ENCODE measurements around the gene MYOT. TPM values are rescaled to one million over a fixed set of nuclear protein-coding genes. Genes with fewer than 3 reads are reported as not detected.

Gene MYOT
- total and polyA plus RNA-seq, 7 donors = 3.2 to 40.0 (median 20.7) TPM

GRCh38 chr5:137825165-137825564, 42.5 kb upstream of the MYOT start:
- Histone ChIP-seq H3K4me1 (peaks cover 0 to 14% (median 0%) of the 10 kb centered on the region in 4 donors), H3K9me3 (no peaks in the 10 kb centered on the region), H3K36me3 (no peaks in the 10 kb centered on the region), H3K27me3 (no peaks in the 10 kb centered on the region), H3K27ac (no peak overlapping the region), H3K4me3 (no peak overlapping the region)
- TF ChIP-seq, protein P1, sequence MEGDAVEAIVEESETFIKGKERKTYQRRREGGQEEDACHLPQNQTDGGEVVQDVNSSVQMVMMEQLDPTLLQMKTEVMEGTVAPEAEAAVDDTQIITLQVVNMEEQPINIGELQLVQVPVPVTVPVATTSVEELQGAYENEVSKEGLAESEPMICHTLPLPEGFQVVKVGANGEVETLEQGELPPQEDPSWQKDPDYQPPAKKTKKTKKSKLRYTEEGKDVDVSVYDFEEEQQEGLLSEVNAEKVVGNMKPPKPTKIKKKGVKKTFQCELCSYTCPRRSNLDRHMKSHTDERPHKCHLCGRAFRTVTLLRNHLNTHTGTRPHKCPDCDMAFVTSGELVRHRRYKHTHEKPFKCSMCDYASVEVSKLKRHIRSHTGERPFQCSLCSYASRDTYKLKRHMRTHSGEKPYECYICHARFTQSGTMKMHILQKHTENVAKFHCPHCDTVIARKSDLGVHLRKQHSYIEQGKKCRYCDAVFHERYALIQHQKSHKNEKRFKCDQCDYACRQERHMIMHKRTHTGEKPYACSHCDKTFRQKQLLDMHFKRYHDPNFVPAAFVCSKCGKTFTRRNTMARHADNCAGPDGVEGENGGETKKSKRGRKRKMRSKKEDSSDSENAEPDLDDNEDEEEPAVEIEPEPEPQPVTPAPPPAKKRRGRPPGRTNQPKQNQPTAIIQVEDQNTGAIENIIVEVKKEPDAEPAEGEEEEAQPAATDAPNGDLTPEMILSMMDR (IDR thresholded peaks at IDR 0.05) = no peak
- TF ChIP-seq POLR2AphosphoS5 (IDR thresholded peaks at IDR 0.05) = no peak
- TF ChIP-seq POLR2A (IDR thresholded peaks at IDR 0.05) = no peak
- no peak for TF ChIP-seq EP300 (IDR thresholded peaks at IDR 0.05)
- no peak for DNase-seq
- WGBS, 2 donors = 79 to 84% methylated on average over 1 of the region's 1 CpG
- intact Hi-C loops (cut with DNase I) = no loop called here

- Histone ChIP-seq H3K4me1 (peaks cover 0 to 22% (median 0%) of the 10 kb centered on the region in 4 donors), H3K36me3 (no peaks in the 10 kb centered on the region), H3K9me3 (no peaks in the 10 kb centered on the region), H3K27ac (no peak overlapping the region), H3K4me3 (no peak overlapping the region), H3K27me3 (no peaks in the 10 kb centered on the region)
- intact Hi-C loops (cut with DNase I) = no loop called here
- TF ChIP-seq POLR2A (IDR thresholded peaks at IDR 0.05) (no peak), EP300 (IDR thresholded peaks at IDR 0.05) (no peak), POLR2AphosphoS5 (IDR thresholded peaks at IDR 0.05) (no peak)
- TF ChIP-seq, protein P1 (IDR thresholded peaks at IDR 0.05) = no peak
- DNase-seq = no peak
These were observed 41.6 kb upstream of the MYOT start for GRCh38 chr5:137826067-137826466.

DNA sequence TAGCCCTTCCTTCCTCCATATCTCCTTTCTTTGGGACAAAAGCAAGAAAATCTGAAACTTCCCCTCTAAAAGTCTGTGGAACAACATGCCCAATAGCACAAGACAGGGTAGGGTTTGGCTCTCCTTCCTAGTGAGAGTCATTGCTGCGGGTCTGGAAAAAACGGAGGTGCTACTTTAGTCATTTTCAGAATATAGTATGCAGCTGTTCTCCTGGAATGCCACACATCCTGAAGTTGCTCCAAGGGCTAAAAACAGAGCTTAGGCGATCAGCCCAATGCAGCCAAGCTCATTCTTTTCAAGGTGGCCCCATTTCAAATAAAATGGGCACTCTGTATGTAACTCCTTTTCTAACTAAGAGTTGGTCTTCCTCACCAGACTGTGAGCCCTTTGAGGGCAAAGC, 39.5 kb upstream of the MYOT start:
- Histone ChIP-seq H3K4me3 (no peak overlapping the region), H3K27ac (peak overlapping the region in 1 of 4 donors; percentile 7), H3K4me1 (peaks cover 0 to 41% (median 6%) of the 10 kb centered on the region in 4 donors), H3K27me3 (no peaks in the 10 kb centered on the region), H3K9me3 (no peaks in the 10 kb centered on the region), H3K36me3 (no peaks in the 10 kb centered on the region)
- DNase-seq = no peak
- intact Hi-C loops (cut with DNase I) = no loop called here
- WGBS, 2 donors = 92% methylated on average over 3 of the region's 3 CpGs
- TF ChIP-seq POLR2A (IDR thresholded peaks at IDR 0.05) = no peak
- no peak for TF ChIP-seq EP300 (IDR thresholded peaks at IDR 0.05)
- TF ChIP-seq, protein P1 (IDR thresholded peaks at IDR 0.05) = no peak
- TF ChIP-seq POLR2AphosphoS5 (IDR thresholded peaks at IDR 0.05) = no peak

GRCh38 chr5:137828664-137829063, 39.0 kb upstream of the MYOT start:
- DNase-seq = no peak
- H3K36me3 ChIP-seq = no peaks in the 10 kb centered on the region
- no peaks in the 10 kb centered on the region for H3K27me3 ChIP-seq
- peak overlapping the region in 1 of 4 donors; percentile 7 for H3K27ac ChIP-seq
- WGBS, 2 donors = 96% methylated on average over 1 of the region's 1 CpG
- TF ChIP-seq, protein P1 (IDR thresholded peaks at IDR 0.05) = no peak
- no peak for TF ChIP-seq POLR2AphosphoS5 (IDR thresholded peaks at IDR 0.05)
- H3K4me3 ChIP-seq = no peak overlapping the region
- H3K9me3 ChIP-seq = no peaks in the 10 kb centered on the region
- intact Hi-C loops (cut with DNase I) = no loop called here
- peaks cover 0 to 46% (median 8%) of the 10 kb centered on the region in 4 donors for H3K4me1 ChIP-seq

- peaks cover 0 to 60% (median 11%) of the 10 kb centered on the region in 4 donors for H3K4me1 ChIP-seq
- WGBS, 2 donors = 84 to 90% methylated on average over 2 of the region's 2 CpGs
- intact Hi-C loops (cut with DNase I) = no loop called here
- peak overlapping the region in 2 of 4 donors; percentile 42 to 75 for H3K27ac ChIP-seq
- H3K27me3 ChIP-seq = no peaks in the 10 kb centered on the region
- H3K9me3 ChIP-seq = no peaks in the 10 kb centered on the region
- no peak overlapping the region for H3K4me3 ChIP-seq
- DNase-seq = no peak
- no peak for TF ChIP-seq POLR2AphosphoS5 (IDR thresholded peaks at IDR 0.05)
- no peak for TF ChIP-seq POLR2A (IDR thresholded peaks at IDR 0.05)
- TF ChIP-seq, protein P1 (IDR thresholded peaks at IDR 0.05) = no peak
- TF ChIP-seq EP300 (IDR thresholded peaks at IDR 0.05) = no peak
- no peaks in the 10 kb centered on the region for H3K36me3 ChIP-seq
These were observed 36.6 kb upstream of the MYOT start for GRCh38 chr5:137831105-137831504.
